Esophagus (tissue), 2 donors: ENCODE measurements around the gene TMEM121. TPM values are rescaled to one million over a fixed set of nuclear protein-coding genes. Genes with fewer than 3 reads are reported as not detected.

Experiments
- H3K27ac ChIP-seq, 2 donors: one replicate each; pipeline ENCODE4 v1.5.1; 2013; ENCODE audit warnings: low read depth in 2 of 2, mild to moderate bottlenecking in 2 of 2, inconsistent platforms in 1 of 2, low read length in 1 of 2, moderate library complexity in 1 of 2
- H3K27me3 ChIP-seq, 2 donors: one replicate each; pipeline ENCODE4 v1.6.1; 2013; ENCODE audit warnings: low read length in 2 of 2, control low read depth in 1 of 2, mild to moderate bottlenecking in 1 of 2; ENCODE audit not compliant: insufficient read depth in 2 of 2, control insufficient read depth in 1 of 2
- H3K36me3 ChIP-seq, 2 donors: one replicate each; pipeline ENCODE4 v1.6.1; 2013; ENCODE audit warnings: low read length in 1 of 2; ENCODE audit not compliant: control insufficient read depth in 2 of 2, insufficient read depth in 2 of 2
- H3K4me1 ChIP-seq, 2 donors: one replicate each; pipeline ENCODE4 v1.6.1; 2013; ENCODE audit warnings: low read length in 1 of 2; ENCODE audit not compliant: control insufficient read depth in 2 of 2, insufficient read depth in 2 of 2
- H3K4me3 ChIP-seq, 2 donors: one replicate each; pipeline ENCODE4 v1.5.1; 2013; ENCODE audit warnings: low read length in 2 of 2, mild to moderate bottlenecking in 2 of 2, low read depth in 1 of 2, moderate library complexity in 1 of 2
- H3K9me3 ChIP-seq, 2 donors: one replicate each; pipeline ENCODE4 v1.6.1; 2013; ENCODE audit warnings: mild to moderate bottlenecking in 2 of 2, low read depth in 1 of 2, low read length in 1 of 2, moderate library complexity in 1 of 2; ENCODE audit not compliant: control insufficient read depth in 2 of 2, insufficient read depth in 1 of 2
- WGBS, 2 donors: extraction: QIAGEN DNeasy Blood & Tissue Kit; methylation state at CpG; one replicate each; pipeline ENCODE4 v1.1.7; 2013; 5-methylcytosine and 5-hydroxymethylcytosine counted together
- polyA plus RNA-seq, 2 donors: library from polyadenylated mRNA; stranded (reverse); fragments of 200-250 nt; gene quantifications; one replicate each; pipeline ENCODE4 v1.2.3, GENCODE V29; 2013
- donor health status: healthy with polysubstance abuse.
- donor health status: Bipolar disorder and iron deficiency.

TMEM121 gene
- polyA plus RNA-seq, 2 donors = 0.29 to 1.3 TPM

GRCh38 chr14:105505101-105505500 is 21.3 kb upstream of the TMEM121 start:
- Histone ChIP-seq H3K9me3 (no peaks in the 10 kb centered on the region), H3K27ac (no peak overlapping the region), H3K27me3 (no peaks in the 10 kb centered on the region), H3K4me1 (peaks cover 0 to 3% of the 10 kb centered on the region in 2 donors), H3K36me3 (no peaks in the 10 kb centered on the region), H3K4me3 (no peak overlapping the region)
- 91 to 93% methylated on average over 16 of the region's 16 CpGs for WGBS, 2 donors

DNA sequence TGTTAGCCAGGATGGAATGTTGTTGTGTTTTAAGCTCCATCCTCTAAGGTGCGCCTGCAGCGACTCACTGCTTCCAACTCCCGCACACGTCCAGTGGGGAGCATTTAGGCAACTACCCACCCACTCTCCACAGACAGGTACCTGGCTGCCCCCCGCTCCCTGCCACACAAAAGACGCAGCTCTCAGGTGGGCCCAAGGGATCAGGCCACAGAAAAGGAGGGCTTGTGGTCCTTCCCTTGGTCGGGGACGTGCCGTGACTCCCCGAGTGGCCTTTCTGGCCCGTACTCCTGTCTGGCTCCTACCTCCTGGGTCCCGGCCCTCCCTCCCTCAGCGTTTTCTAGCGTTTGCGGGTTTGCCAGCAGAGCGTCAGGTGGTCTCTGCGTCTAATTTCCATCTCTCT is 19.1 kb upstream of the TMEM121 start:
- Histone ChIP-seq H3K9me3 (no peaks in the 10 kb centered on the region), H3K36me3 (no peaks in the 10 kb centered on the region), H3K4me1 (no peaks in the 10 kb centered on the region), H3K27me3 (no peaks in the 10 kb centered on the region), H3K27ac (no peak overlapping the region), H3K4me3 (no peak overlapping the region)
- 72 to 79% methylated on average over 17 of the region's 17 CpGs for WGBS, 2 donors

DNA sequence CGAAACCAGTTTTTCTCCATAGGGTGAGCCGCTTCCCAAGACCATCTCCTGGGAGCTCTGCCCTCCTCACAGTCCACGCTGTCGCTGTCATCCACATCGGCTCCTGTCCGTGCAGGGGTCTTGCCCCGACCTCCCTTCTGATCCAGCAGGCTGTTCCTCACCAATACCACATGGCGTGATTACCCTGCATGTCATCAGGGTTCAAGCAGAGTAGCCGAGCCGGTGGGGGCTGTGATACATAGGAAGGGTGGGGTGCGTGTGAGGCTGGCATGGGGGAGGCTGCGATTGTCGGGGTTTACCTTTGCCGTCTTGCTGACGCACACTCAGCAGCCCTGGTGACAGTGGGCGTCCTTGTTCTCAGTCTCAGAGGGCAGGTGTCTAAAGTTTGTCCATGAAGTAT is 18.3 kb upstream of the TMEM121 start:
- no peak overlapping the region for H3K27ac ChIP-seq
- H3K4me1 ChIP-seq = no peaks in the 10 kb centered on the region
- no peaks in the 10 kb centered on the region for H3K9me3 ChIP-seq
- H3K36me3 ChIP-seq = no peaks in the 10 kb centered on the region
- H3K27me3 ChIP-seq = no peaks in the 10 kb centered on the region
- whole genome bisulfite sequencing, 2 donors = 75 to 82% methylated on average over 16 of the region's 16 CpGs
- no peak overlapping the region for H3K4me3 ChIP-seq

- Histone ChIP-seq H3K4me1 (no peaks in the 10 kb centered on the region), H3K27me3 (no peaks in the 10 kb centered on the region), H3K36me3 (no peaks in the 10 kb centered on the region), H3K27ac (no peak overlapping the region), H3K4me3 (no peak overlapping the region), H3K9me3 (no peaks in the 10 kb centered on the region)
- WGBS, 2 donors = 91 to 95% methylated on average over 12 of the region's 12 CpGs
Observed at GRCh38 chr14:105508601-105509000, 17.8 kb upstream of the TMEM121 start.

GRCh38 chr14:105517096-105517495 is 9.3 kb upstream of the TMEM121 start:
- Histone ChIP-seq H3K4me1 (no peaks in the 10 kb centered on the region), H3K36me3 (no peaks in the 10 kb centered on the region), H3K4me3 (no peak overlapping the region), H3K9me3 (no peaks in the 10 kb centered on the region), H3K27ac (no peak overlapping the region), H3K27me3 (no peaks in the 10 kb centered on the region)
- WGBS, 2 donors = 46 to 68% methylated on average over 5 of the region's 5 CpGs

- H3K4me1 ChIP-seq = no peaks in the 10 kb centered on the region
- H3K4me3 ChIP-seq = no peak overlapping the region
- 66 to 70% methylated on average over 14 of the region's 14 CpGs for WGBS, 2 donors
- H3K27ac ChIP-seq = no peak overlapping the region
- no peaks in the 10 kb centered on the region for H3K9me3 ChIP-seq
- no peaks in the 10 kb centered on the region for H3K36me3 ChIP-seq
- H3K27me3 ChIP-seq = no peaks in the 10 kb centered on the region
Observed at GRCh38 chr14:105519946-105520698, 6.3 kb upstream of the TMEM121 start.

GRCh38 chr14:105525326-105525725 is 1.1 kb upstream of the TMEM121 start:
- Histone ChIP-seq H3K4me3 (no peak overlapping the region), H3K4me1 (peaks cover 8 to 19% of the 10 kb centered on the region in 2 donors), H3K36me3 (no peaks in the 10 kb centered on the region), H3K9me3 (peaks cover 0 to 7% of the 10 kb centered on the region in 2 donors), H3K27ac (no peak overlapping the region), H3K27me3 (peaks cover 0 to 3% of the 10 kb centered on the region in 2 donors)
- 84 to 89% methylated on average over 9 of the region's 9 CpGs for WGBS, 2 donors

DNA sequence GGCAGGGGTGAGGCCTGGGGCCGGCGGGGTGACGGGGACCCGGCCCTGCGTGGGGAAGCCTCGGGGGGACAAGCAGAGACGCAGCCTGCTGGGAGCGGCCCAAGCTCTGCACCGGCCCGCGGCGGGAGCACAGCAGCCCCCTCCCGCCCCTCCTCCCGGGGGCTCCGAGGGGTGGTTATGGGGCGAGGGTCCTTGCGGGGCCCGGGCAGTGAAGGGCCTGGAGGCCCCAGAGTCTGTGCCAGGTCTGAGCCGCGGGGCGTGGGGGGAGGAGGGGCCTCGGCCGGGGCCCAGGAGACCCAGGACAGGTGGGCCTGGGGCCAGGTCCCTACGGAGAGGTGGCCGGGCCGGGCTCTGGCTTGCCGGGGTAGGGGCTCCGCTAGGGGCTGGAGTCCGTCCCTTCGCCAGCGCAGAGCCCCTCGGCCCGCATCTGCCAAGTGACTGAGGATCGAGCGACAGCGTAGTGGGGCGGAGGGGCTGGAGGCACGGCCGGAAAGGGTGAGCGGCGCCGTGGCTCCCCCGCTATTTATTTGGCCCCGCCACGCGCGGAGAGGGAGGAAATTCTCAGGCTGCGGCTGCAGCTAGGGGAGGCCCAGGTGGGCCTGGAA is 495 bp downstream of the TMEM121 start:
- 2% methylated on average over 42 to 48 of the region's 48 CpGs for WGBS, 2 donors
- Histone ChIP-seq H3K36me3 (no peaks in the 10 kb centered on the region), H3K9me3 (peaks cover 0 to 7% of the 10 kb centered on the region in 2 donors), H3K4me1 (peaks cover 8 to 19% of the 10 kb centered on the region in 2 donors), H3K27ac (no peak overlapping the region), H3K4me3 (peak overlapping the region; percentile 27 to 37), H3K27me3 (peaks cover 0 to 3% of the 10 kb centered on the region in 2 donors)

DNA sequence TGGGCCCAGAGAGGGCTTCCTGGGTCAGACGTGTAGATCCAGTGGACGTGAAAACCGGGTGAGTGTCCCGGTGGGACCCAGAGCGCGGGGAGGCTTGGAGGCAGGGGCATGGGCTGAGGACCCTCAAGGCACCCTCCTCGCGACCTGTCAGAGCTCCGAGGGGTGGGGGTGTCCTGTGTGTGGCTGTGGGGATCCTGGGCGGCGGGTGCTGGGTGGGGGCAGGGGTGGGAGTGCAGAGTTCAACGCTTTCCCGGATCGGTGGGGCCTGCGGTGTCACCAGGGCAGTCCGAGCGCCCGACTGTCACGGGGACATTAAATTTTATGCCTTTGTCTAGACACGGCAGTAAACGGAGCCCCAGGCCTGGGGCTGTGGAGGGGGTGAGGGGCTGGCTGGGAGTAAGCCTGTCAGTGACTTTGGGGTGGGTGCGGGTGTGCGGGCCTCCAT is 1.0 kb downstream of the TMEM121 start:
- Histone ChIP-seq H3K36me3 (no peaks in the 10 kb centered on the region), H3K27me3 (peaks cover 0 to 3% of the 10 kb centered on the region in 2 donors), H3K4me3 (peak overlapping the region; percentile 27 to 37), H3K27ac (no peak overlapping the region), H3K4me1 (peaks cover 8 to 19% of the 10 kb centered on the region in 2 donors), H3K9me3 (peaks cover 0 to 7% of the 10 kb centered on the region in 2 donors)
- WGBS, 2 donors = 22 to 35% methylated on average over 23 of the region's 23 CpGs
